ENCODE data around the gene EPB41L4B. TPM values are rescaled to one million over a fixed set of nuclear protein-coding genes. Genes with fewer than 3 reads are reported as not detected.
"Not testable (repeated sequence)": the region's sequence is repeated elsewhere in the genome, so short reads cannot be mapped to it uniquely, and the experiment has no call there.

Gene EPB41L4B
- total RNA-seq, 3 donors from 2014 or later: 11.5 to 47.2 (median 16.0) TPM

DNA sequence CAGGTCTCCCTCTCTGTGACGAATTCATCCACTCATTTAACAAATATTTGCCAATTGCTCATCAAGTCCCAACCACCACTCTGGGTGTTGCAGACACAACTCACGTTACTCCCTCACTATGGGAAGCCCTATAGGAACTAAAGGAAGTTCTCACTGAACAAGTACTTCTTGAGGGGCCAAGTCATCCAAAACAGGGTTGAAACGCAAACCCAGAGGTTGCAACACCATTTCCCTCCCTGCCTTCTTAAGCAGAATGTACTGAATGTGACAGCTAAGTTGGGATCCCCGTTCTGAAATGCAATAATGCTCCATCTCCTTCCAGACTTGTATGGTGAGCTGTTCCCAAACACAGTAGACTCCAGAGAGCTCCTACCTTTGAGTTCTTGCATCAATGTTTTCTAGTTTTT lies 34.3 kb downstream of the EPB41L4B start:
- no peak for TF ChIP-seq CTCF (IDR thresholded peaks at IDR 0.05)
- no peak for TF ChIP-seq POLR2A (IDR thresholded peaks at IDR 0.05)
- intact Hi-C loops (cut with DNase I; ENCODE audit: low total_unique reads): no loop called here
- no peaks in the 10 kb centered on the region for H3K9me3 ChIP-seq

DNA sequence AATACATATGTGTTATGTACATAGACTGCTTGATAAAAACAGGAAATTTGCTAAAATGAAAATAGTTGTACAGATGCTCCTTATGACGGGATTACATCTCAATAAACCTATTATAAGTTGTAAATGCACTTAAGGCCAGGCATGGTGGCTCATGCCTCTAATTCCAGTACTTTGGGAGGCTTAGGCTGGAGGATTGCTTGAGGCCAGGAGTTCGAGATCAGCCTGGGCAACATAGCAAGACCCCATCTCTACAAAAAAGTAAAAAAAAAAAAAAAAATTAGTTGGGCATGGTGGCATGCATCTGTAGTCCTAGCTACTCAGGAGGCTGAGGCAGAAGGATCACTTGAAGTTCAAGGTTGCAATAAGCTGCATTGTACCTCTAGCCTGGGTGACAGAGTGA lies 37.2 kb downstream of the EPB41L4B start:
- H3K27ac ChIP-seq; H3K9me3 ChIP-seq; DNase-seq (ENCODE audit: low spot score in 2 of 2); H3K4me3 ChIP-seq; H3K27me3 ChIP-seq; H3K36me3 ChIP-seq; intact Hi-C loops (cut with DNase I; ENCODE audit: low total_unique reads); H3K4me1 ChIP-seq: not testable (repeated sequence)

More for the DNA sequence above, 34.3 kb downstream of the EPB41L4B start:
- Histone ChIP-seq H3K4me1 (peaks cover 0 to 17% of the 10 kb centered on the region in 2 donors), H3K27me3 (no peaks in the 10 kb centered on the region), H3K36me3 (no peaks in the 10 kb centered on the region), H3K4me3 (no peak overlapping the region), H3K27ac (no peak overlapping the region)
- DNase-seq (ENCODE audit: low spot score in 2 of 2): no peak

DNA sequence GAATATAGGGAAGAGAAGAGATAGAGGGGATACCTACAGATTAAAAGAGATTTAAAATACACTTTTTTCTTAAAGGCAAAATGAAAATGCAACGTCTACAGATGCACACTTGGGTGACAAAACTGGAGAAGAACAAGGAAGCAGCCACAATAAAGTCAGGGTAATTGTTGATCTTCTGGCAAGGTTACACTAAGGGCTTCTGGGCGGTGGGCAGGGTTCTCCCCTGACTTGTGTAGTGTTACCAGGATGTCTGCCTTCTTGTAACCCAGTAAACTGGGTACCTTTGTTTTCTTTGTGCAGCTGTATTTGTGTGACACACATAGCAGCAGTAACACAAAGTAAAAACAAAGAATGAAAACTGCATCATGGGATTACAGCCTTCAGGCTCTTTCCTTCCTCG lies 37.8 kb downstream of the EPB41L4B start:
- Histone ChIP-seq H3K4me1 (no peaks in the 10 kb centered on the region), H3K27ac (no peak overlapping the region), H3K4me3 (no peak overlapping the region), H3K9me3 (no peaks in the 10 kb centered on the region), H3K27me3 (no peaks in the 10 kb centered on the region), H3K36me3 (no peaks in the 10 kb centered on the region)
- intact Hi-C loops (cut with DNase I; ENCODE audit: low total_unique reads): no loop called here
- no peak for DNase-seq (ENCODE audit: low spot score in 2 of 2)
- TF ChIP-seq POLR2A (IDR thresholded peaks at IDR 0.05) (no peak), POLR2AphosphoS5 (IDR thresholded peaks at IDR 0.05) (no peak), CTCF (IDR thresholded peaks at IDR 0.05) (no peak)

GRCh38 chr9:109282302-109282701 lies 38.6 kb downstream of the EPB41L4B start:
- H3K4me3 ChIP-seq: no peak overlapping the region
- H3K27me3 ChIP-seq: no peaks in the 10 kb centered on the region
- H3K9me3 ChIP-seq: no peaks in the 10 kb centered on the region
- H3K36me3 ChIP-seq: no peaks in the 10 kb centered on the region
- no peaks in the 10 kb centered on the region for H3K4me1 ChIP-seq
- no peak overlapping the region for H3K27ac ChIP-seq
- TF ChIP-seq CTCF (IDR thresholded peaks at IDR 0.05) (no peak), POLR2AphosphoS5 (IDR thresholded peaks at IDR 0.05) (no peak), POLR2A (IDR thresholded peaks at IDR 0.05) (no peak)
- no peak for DNase-seq (ENCODE audit: low spot score in 2 of 2)
- intact Hi-C loops (cut with DNase I; ENCODE audit: low total_unique reads): no loop called here

DNA sequence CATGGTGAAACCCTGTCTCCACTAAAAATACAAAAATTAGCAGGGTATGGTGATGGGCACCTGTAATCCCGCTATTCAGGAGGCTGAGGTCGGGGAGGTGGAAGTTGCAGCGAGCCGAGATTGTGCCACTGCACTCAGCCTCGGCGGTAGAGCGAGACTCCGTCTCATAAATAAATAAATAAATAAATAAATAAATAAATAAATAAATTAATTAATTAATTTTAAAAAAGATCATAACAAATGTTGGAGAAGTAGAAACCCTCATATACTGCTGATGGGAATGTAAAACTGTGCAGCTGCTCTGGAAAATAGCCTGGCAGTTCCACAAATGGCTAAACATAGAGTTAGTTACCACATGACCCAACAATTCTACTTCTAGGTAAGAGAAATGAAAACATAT lies 39.3 kb downstream of the EPB41L4B start:
- no peak for TF ChIP-seq CTCF (IDR thresholded peaks at IDR 0.05)
- no peak for TF ChIP-seq POLR2AphosphoS5 (IDR thresholded peaks at IDR 0.05)
- no peak for TF ChIP-seq POLR2A (IDR thresholded peaks at IDR 0.05)
- no peak for DNase-seq (ENCODE audit: low spot score in 2 of 2)
- no peaks in the 10 kb centered on the region for H3K4me1 ChIP-seq
- H3K4me3 ChIP-seq: no peak overlapping the region
- H3K36me3 ChIP-seq: no peaks in the 10 kb centered on the region
- intact Hi-C loops (cut with DNase I; ENCODE audit: low total_unique reads): no loop called here
- no peaks in the 10 kb centered on the region for H3K9me3 ChIP-seq
- H3K27ac ChIP-seq: no peak overlapping the region
- no peaks in the 10 kb centered on the region for H3K27me3 ChIP-seq

GRCh38 chr9:109278848-109279247 lies 42.0 kb downstream of the EPB41L4B start:
- Histone ChIP-seq H3K27me3 (no peaks in the 10 kb centered on the region), H3K4me3 (no peak overlapping the region), H3K9me3 (no peaks in the 10 kb centered on the region), H3K27ac (no peak overlapping the region), H3K4me1 (no peaks in the 10 kb centered on the region), H3K36me3 (no peaks in the 10 kb centered on the region)
- intact Hi-C loops (cut with DNase I; ENCODE audit: low total_unique reads): no loop called here
- DNase-seq (ENCODE audit: low spot score in 2 of 2): no peak
- TF ChIP-seq POLR2AphosphoS5 (IDR thresholded peaks at IDR 0.05): no peak
- no peak for TF ChIP-seq POLR2A (IDR thresholded peaks at IDR 0.05)
- no peak for TF ChIP-seq CTCF (IDR thresholded peaks at IDR 0.05)

Data from breast epithelium (tissue), 4 donors.